Duodenal mucosa (tissue), 2 donors: Measurements from ENCODE around the gene LRGUK.
"Not testable (repeated sequence)": the region's sequence is repeated elsewhere in the genome, so short reads cannot be mapped to it uniquely, and the experiment has no call there.

Source experiments
- H3K27ac ChIP-seq: one replicate; pipeline ENCODE4 v1.7.0; 2013; ENCODE audit warnings: low read depth, low read length
- H3K27me3 ChIP-seq, 2 donors: one replicate each; pipeline ENCODE4 v1.7.0; 2013; ENCODE audit warnings: low read length in 2 of 2, control low read depth in 1 of 2; ENCODE audit not compliant: insufficient read depth in 2 of 2, control insufficient read depth in 1 of 2
- H3K36me3 ChIP-seq, 2 donors: one replicate each; pipeline ENCODE4 v1.7.0; 2013; ENCODE audit warnings: low read length in 2 of 2, control low read depth in 1 of 2; ENCODE audit not compliant: insufficient read depth in 2 of 2, control insufficient read depth in 1 of 2
- H3K4me1 ChIP-seq, 2 donors: one replicate each; pipeline ENCODE4 v1.7.0; 2013; ENCODE audit warnings: low read length in 2 of 2, control low read depth in 1 of 2; ENCODE audit not compliant: insufficient read depth in 2 of 2, control insufficient read depth in 1 of 2
- H3K4me3 ChIP-seq, 2 donors: one replicate each; pipeline ENCODE4 v1.7.0; 2013; ENCODE audit warnings: low read length in 2 of 2, low read depth in 1 of 2
- H3K9ac ChIP-seq, 2 donors: one replicate each; pipeline ENCODE4 v1.7.0; 2013; ENCODE audit warnings: low read length in 2 of 2, low read depth in 1 of 2
- H3K9me3 ChIP-seq, 2 donors: one replicate each; pipeline ENCODE4 v1.7.0; 2013; ENCODE audit warnings: low read length in 2 of 2, control low read depth in 1 of 2; ENCODE audit not compliant: control insufficient read depth in 1 of 2

The LRGUK gene

DNA sequence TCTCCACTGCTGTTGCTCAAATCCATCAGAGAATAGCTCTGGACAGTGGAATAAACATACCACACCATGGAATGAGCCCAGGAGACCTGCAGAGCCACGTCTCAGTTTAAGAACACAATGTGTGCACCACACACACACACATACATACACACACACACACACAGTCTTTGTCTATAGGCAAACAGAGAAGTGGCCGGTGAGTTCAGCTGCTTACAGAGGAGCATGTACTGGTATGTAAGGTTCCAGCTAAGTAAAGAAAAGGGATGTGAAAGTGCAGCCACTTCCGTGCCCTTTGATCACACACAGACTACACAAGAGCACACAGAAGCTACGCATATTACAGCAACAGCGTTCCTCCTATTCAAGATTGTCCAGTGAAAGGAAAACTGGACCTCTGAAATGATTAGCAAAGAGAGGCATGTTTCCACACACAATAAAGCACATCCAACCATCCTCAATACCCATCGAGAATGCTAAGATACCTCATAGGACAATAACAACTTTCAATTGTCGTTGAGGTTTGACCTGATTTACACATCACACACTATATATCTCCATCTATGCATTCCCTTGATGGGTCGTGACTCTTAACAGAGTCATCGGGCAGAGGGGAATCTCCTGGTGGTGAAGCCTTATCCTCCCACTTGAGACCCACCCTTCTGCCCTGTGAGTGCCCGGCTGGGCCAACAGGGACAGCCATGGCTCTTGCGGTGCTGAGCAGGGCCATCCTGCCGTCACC lies 166.0 kb downstream of the LRGUK start:
- Histone ChIP-seq H3K36me3 (peaks cover 5 to 23% of the 10 kb centered on the region in 2 donors), H3K4me3 (no peak overlapping the region), H3K4me1 (no peaks in the 10 kb centered on the region), H3K9me3 (no peaks in the 10 kb centered on the region), H3K27ac (no peak overlapping the region), H3K9ac (no peak overlapping the region), H3K27me3 (no peaks in the 10 kb centered on the region)

DNA sequence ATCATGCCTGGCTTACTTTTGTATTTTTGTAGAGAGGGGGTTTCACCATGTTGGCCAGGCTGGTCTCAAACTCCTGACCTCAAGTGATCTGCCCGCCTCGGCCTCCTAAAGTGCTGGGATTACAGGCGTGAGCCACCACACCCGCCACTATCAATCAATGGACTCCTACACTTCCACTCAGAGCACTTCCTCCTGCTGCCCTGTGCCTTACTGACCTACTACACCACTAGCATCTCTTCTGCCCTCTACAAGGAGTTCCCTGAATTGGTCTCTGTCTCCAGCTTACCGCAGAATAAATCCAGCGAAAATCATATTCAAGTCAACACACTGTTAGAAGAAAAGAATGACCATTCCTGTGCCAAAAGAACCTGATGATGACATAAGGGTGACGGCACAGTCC lies 168.8 kb downstream of the LRGUK start:
- not testable (repeated sequence) for H3K4me3 ChIP-seq, H3K27ac ChIP-seq, H3K9ac ChIP-seq, H3K9me3 ChIP-seq, H3K27me3 ChIP-seq
- Histone ChIP-seq H3K36me3 (peaks cover 17 to 36% of the 10 kb centered on the region in 2 donors), H3K4me1 (peaks cover 0 to 11% of the 10 kb centered on the region in 2 donors)

DNA sequence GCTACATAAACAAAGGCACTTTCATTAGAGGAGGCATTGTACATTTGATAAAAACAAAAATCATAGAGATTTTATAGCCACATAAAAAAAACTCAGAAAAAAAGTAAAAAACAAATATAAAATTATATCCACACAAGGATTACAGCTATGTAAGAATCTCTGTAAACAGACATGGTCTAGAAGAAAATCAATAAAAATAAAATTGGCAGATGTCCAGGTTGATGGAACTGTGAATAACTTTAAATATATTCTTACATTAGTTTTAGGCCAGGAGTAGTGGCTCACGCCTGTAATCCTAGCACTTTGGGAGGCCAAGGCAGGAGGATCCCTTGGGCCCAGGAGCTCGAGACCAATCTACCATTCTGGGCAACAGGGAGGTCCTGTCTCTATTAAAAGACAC lies 170.3 kb downstream of the LRGUK start:
- Histone ChIP-seq H3K27me3 (no peaks in the 10 kb centered on the region), H3K9ac (no peak overlapping the region), H3K9me3 (no peaks in the 10 kb centered on the region), H3K4me3 (no peak overlapping the region), H3K36me3 (peaks cover 22 to 46% of the 10 kb centered on the region in 2 donors), H3K27ac (no peak overlapping the region), H3K4me1 (peaks cover 0 to 11% of the 10 kb centered on the region in 2 donors)

DNA sequence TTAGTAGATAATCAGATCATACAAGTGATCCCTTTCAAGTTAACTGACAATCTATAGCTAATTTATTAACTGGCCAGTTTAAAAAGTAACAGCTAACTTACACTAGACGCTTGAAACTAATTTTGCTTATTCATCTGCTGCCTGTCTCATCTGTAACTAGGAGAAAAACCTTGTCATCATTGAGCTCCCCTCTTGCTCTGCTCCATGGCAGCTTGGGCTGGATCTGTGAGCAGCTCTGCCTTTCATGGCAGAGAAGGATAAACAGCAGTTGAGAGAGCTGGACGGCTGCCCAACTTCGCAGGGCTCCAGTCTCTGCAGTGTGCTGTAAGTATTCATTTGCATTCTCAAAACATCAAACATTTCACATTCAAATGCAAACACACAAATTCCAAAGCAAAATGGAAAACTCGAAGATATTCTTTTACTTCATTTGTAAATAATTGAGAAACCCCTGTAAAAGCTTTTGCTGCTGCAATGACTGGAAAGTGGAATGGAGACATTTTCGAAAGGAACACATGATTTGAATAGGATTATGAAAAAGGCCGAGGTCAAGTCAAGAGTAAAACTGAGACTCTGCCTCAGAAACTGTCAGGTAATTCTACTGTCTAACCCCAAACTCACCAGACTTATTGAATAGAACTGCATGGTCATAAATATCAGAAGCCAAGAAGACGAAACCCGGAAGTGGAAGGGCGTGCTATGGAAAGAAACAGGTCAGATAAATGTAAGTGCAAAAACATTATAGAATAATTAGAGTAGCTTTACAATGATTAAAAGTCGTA lies 172.0 kb downstream of the LRGUK start:
- H3K27ac ChIP-seq, result no peak overlapping the region
- peak overlapping the region in 1 of 2 donors; percentile 13 for H3K4me3 ChIP-seq
- no peaks in the 10 kb centered on the region for H3K9me3 ChIP-seq
- H3K36me3 ChIP-seq, result peaks cover 22 to 51% of the 10 kb centered on the region in 2 donors
- no peaks in the 10 kb centered on the region for H3K27me3 ChIP-seq
- H3K9ac ChIP-seq, result no peak overlapping the region
- H3K4me1 ChIP-seq, result peaks cover 0 to 11% of the 10 kb centered on the region in 2 donors

DNA sequence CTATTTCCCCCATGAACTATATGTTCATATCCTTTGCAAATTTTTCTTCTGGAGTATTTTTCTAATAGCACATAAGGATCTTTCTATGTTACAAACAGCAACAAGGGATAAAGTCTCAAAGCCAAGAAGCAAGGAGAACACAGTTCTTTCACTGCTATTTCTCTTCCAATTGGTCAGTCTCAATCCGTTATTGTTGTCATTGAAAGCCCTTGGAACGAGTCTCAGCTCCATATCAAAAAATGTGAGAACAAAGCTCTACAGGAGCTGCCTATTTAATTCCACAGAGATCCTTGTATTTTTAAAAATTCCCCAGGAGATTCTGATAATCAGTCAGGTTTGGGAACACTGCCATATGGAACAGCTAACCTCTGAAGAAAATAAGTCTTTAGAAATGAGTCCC lies 173.8 kb downstream of the LRGUK start:
- H3K9ac ChIP-seq, result no peak overlapping the region
- H3K4me1 ChIP-seq, result peaks cover 0 to 11% of the 10 kb centered on the region in 2 donors
- H3K4me3 ChIP-seq, result no peak overlapping the region
- H3K27ac ChIP-seq, result no peak overlapping the region
- no peaks in the 10 kb centered on the region for H3K27me3 ChIP-seq
- peaks cover 22 to 44% of the 10 kb centered on the region in 2 donors for H3K36me3 ChIP-seq
- no peaks in the 10 kb centered on the region for H3K9me3 ChIP-seq

DNA sequence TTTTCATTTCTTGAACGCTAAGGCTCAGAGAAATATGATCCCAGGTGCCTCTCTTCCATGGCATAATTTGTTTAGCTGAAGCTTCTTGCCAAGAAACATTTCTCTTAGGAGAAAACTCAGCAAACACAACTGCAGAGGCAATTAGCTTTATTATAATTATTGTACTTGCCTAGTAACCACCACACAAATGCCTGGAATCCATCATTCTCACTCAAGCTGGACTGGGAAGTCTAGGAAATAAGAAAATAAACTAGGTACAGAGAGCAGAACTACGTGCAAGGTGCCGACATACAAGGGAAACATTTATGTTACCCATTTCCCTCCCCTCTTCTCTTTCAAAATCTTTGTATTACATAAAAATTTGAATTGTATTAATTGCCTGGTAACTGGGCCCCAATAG lies 174.5 kb downstream of the LRGUK start:
- no peak overlapping the region for H3K4me3 ChIP-seq
- no peak overlapping the region for H3K9ac ChIP-seq
- no peak overlapping the region for H3K27ac ChIP-seq
- peaks cover 0 to 11% of the 10 kb centered on the region in 2 donors for H3K4me1 ChIP-seq
- peaks cover 17 to 43% of the 10 kb centered on the region in 2 donors for H3K36me3 ChIP-seq
- H3K9me3 ChIP-seq, result no peaks in the 10 kb centered on the region
- H3K27me3 ChIP-seq, result no peaks in the 10 kb centered on the region

DNA sequence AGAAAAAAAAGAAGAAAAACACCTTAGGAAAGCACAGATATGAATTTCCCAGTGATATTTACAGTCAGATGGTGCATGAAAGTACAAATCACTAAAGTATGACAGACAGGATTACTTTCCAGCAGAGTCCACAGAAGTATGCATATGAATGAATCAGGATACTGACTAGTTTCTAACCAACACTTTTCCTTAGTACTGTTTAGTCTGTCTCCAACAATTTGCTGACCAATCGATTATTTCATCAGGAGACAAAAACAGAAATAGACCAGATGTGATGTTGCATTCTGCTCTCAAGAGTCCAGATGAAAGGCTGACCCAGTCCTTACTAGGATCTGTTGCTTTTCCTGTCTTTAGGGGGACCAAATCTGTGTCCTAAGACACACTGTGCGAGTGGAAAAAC lies 175.0 kb downstream of the LRGUK start:
- Histone ChIP-seq H3K9me3 (no peaks in the 10 kb centered on the region), H3K4me1 (peaks cover 0 to 11% of the 10 kb centered on the region in 2 donors), H3K27ac (no peak overlapping the region), H3K36me3 (peaks cover 17 to 44% of the 10 kb centered on the region in 2 donors), H3K4me3 (no peak overlapping the region), H3K9ac (no peak overlapping the region), H3K27me3 (no peaks in the 10 kb centered on the region)

DNA sequence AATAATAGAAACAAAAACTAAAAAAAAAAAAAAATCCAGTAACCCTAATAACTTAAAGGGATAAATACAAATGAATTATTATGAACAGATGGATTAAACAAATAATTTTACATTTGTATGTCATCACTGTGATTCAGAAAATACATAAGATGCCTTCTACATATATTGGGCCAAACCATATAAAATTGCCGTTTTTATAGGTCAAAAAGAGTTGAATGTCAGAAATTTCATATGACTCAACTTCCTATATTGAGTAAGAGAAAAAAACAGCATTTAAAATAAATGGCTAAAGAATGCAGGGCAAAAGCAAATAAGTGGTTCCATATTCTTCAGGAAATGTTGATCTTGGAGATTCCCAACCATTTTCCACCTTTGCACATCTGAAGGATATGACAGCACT lies 180.2 kb downstream of the LRGUK start:
- Histone ChIP-seq H3K27ac (no peak overlapping the region), H3K36me3 (peaks cover 3 to 30% of the 10 kb centered on the region in 2 donors), H3K27me3 (no peaks in the 10 kb centered on the region), H3K9ac (no peak overlapping the region), H3K9me3 (no peaks in the 10 kb centered on the region), H3K4me3 (no peak overlapping the region), H3K4me1 (no peaks in the 10 kb centered on the region)

DNA sequence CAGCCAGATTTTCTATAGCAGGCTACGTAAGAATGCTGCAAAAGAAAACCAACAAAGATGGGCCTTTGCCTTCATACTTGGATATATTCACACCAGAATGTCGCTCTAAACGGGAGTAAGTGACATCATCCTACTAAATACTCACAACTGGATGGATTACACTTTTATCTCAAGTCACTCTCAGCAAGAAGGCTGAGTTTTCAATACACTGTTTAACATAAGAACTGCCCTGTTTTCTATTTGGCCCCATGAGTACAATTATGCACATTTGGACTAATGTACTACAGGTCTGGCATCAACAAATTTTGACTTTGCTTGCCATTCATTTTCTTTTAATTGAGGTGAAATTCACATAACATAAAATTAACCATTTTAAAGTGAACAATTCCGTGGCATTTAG lies 181.4 kb downstream of the LRGUK start:
- no peaks in the 10 kb centered on the region for H3K9me3 ChIP-seq
- no peaks in the 10 kb centered on the region for H3K4me1 ChIP-seq
- H3K36me3 ChIP-seq, result peaks cover 3 to 27% of the 10 kb centered on the region in 2 donors
- no peak overlapping the region for H3K9ac ChIP-seq
- H3K27me3 ChIP-seq, result no peaks in the 10 kb centered on the region
- no peak overlapping the region for H3K4me3 ChIP-seq
- H3K27ac ChIP-seq, result no peak overlapping the region

DNA sequence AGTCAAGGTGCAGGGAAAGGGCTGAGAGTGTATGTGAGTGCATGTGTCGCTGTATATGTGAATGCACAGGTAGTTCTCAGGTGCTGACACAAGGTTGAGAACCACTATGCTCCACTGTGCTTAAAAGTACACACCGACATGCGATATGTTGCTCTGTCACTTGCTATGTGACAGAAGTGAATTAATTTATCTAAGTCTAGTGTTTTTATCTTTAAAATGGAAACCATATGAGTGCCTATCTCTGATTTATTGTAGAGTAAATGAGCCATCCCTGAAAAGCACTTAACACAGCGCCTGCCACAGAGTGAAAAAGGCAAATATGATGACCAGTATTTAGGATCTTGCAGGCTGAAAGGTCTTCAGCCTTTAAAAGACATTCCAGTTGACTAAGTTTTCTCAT lies 184.7 kb downstream of the LRGUK start:
- Histone ChIP-seq H3K27me3 (no peaks in the 10 kb centered on the region), H3K9ac (no peak overlapping the region), H3K4me3 (no peak overlapping the region), H3K27ac (no peak overlapping the region), H3K9me3 (no peaks in the 10 kb centered on the region), H3K4me1 (peaks cover 7 to 9% of the 10 kb centered on the region in 2 donors), H3K36me3 (peaks cover 3 to 8% of the 10 kb centered on the region in 2 donors)
